KMS-11 (cell line): ENCODE results near the gene LNX2.

Experiments used
- H2AFZ ChIP-seq: fragments of 200-600 bp; sonication (generic); 2 replicates; pipeline ENCODE4 v1.6.1; 2016; ENCODE audit warnings: antibody characterized with exemption, mixed run types, low read depth
- H3K27ac ChIP-seq: fragments of 200-600 bp; sonication (generic); 2 replicates; pipeline ENCODE4 v1.6.1; 2016; ENCODE audit warnings: mild to moderate bottlenecking, mixed run types
- H3K27me3 ChIP-seq: fragments of 200-600 bp; sonication (generic); 2 replicates; pipeline ENCODE4 v1.6.1; 2017; ENCODE audit warnings: mild to moderate bottlenecking, low read depth, mixed run types, moderate library complexity; ENCODE audit not compliant: insufficient read depth
- H3K36me3 ChIP-seq: fragments of 200-600 bp; sonication (generic); 2 replicates; pipeline ENCODE4 v1.6.1; 2017; ENCODE audit warnings: mild to moderate bottlenecking, mixed run types; ENCODE audit not compliant: insufficient read depth
- H3K4me1 ChIP-seq: fragments of 200-600 bp; sonication (generic); 2 replicates; pipeline ENCODE4 v1.6.1; 2016; ENCODE audit warnings: mild to moderate bottlenecking, low read depth, mixed run types; ENCODE audit not compliant: poor library complexity, severe bottlenecking
- H3K4me2 ChIP-seq: fragments of 200-600 bp; sonication (generic); 2 replicates; pipeline ENCODE4 v1.7.0; 2016; ENCODE audit warnings: mild to moderate bottlenecking, mixed run types
- H3K4me3 ChIP-seq: fragments of 200-600 bp; sonication (generic); IDR thresholded peaks from 2 replicates; pipeline ENCODE4 v1.6.1; 2017; ENCODE audit warnings: low read depth, low read length, mixed read lengths; ENCODE audit not compliant: insufficient read depth
- H3K79me2 ChIP-seq: fragments of 200-600 bp; sonication (generic); 2 replicates; pipeline ENCODE4 v1.6.1; 2016; ENCODE audit warnings: low read depth, mixed run types; ENCODE audit not compliant: insufficient read depth
- H3K9ac ChIP-seq: fragments of 200-600 bp; sonication (generic); 2 replicates; pipeline ENCODE4 v1.6.1; 2016; ENCODE audit warnings: mild to moderate bottlenecking, mixed run types
- H4K20me1 ChIP-seq: fragments of 200-600 bp; sonication (generic); 2 replicates; pipeline ENCODE4 v1.6.1; 2016; ENCODE audit warnings: mild to moderate bottlenecking, mixed run types; ENCODE audit not compliant: insufficient read depth
- TF ChIP-seq, protein P1 (sequence below): fragments of 200-600 bp; sonication (generic); conservative IDR thresholded peaks from 2 replicates; pipeline ENCODE4 v1.6.1; 2017; ENCODE audit warnings: low read depth, mild to moderate bottlenecking, antibody characterized with exemption, low read length, moderate library complexity, mixed read lengths

LNX2 gene

GRCh38 chr13:27496006-27496405, 124.3 kb downstream of the LNX2 start:
- no peaks in the 10 kb centered on the region for H4K20me1 ChIP-seq
- no peaks in the 10 kb centered on the region for H3K4me1 ChIP-seq
- TF ChIP-seq, protein P1, sequence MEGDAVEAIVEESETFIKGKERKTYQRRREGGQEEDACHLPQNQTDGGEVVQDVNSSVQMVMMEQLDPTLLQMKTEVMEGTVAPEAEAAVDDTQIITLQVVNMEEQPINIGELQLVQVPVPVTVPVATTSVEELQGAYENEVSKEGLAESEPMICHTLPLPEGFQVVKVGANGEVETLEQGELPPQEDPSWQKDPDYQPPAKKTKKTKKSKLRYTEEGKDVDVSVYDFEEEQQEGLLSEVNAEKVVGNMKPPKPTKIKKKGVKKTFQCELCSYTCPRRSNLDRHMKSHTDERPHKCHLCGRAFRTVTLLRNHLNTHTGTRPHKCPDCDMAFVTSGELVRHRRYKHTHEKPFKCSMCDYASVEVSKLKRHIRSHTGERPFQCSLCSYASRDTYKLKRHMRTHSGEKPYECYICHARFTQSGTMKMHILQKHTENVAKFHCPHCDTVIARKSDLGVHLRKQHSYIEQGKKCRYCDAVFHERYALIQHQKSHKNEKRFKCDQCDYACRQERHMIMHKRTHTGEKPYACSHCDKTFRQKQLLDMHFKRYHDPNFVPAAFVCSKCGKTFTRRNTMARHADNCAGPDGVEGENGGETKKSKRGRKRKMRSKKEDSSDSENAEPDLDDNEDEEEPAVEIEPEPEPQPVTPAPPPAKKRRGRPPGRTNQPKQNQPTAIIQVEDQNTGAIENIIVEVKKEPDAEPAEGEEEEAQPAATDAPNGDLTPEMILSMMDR, result no peak

More at GRCh38 chr13:27496006-27496405, 124.3 kb downstream of the LNX2 start:
- H2AFZ ChIP-seq, result no peak overlapping the region
- H3K36me3 ChIP-seq, result no peaks in the 10 kb centered on the region
- H3K9ac ChIP-seq, result no peak overlapping the region
- no peak overlapping the region for H3K4me3 ChIP-seq
- H3K4me2 ChIP-seq, result no peak overlapping the region
- H3K27ac ChIP-seq, result no peak overlapping the region
- H3K27me3 ChIP-seq, result no peaks in the 10 kb centered on the region
- no peaks in the 10 kb centered on the region for H3K79me2 ChIP-seq
